GM19324 (cell line): Measurements from ENCODE around the gene NUDT6.

Source experiments
- ATAC-seq: cut with Tn5 transposase; IDR thresholded peaks from one replicate; pipeline ENCODE4 v1.9.1; 2021; ENCODE audit warnings: mild to moderate bottlenecking, moderate library complexity; ENCODE audit not compliant: unreplicated experiment, low FRiP score

The NUDT6 gene

GRCh38 chr4:122914938-122915337 is 7.5 kb downstream of the NUDT6 start:
- no peak for ATAC-seq

- peak; percentile 69 for ATAC-seq
Measured at GRCh38 chr4:122914292-122914904, 8.0 kb downstream of the NUDT6 start.

GRCh38 chr4:122912810-122913575 is 9.4 kb downstream of the NUDT6 start:
- no peak for ATAC-seq

GRCh38 chr4:122911588-122911987 is 10.8 kb downstream of the NUDT6 start:
- ATAC-seq, result no peak

GRCh38 chr4:122909683-122910082 is 12.7 kb downstream of the NUDT6 start:
- ATAC-seq, result no peak

GRCh38 chr4:122908223-122908622 is 14.2 kb downstream of the NUDT6 start:
- ATAC-seq, result no peak

GRCh38 chr4:122906859-122907305 is 15.5 kb downstream of the NUDT6 start:
- ATAC-seq, result no peak

- ATAC-seq, result no peak
Measured at GRCh38 chr4:122903766-122904288, 18.6 kb downstream of the NUDT6 start.

GRCh38 chr4:122901247-122902010 is 21.0 kb downstream of the NUDT6 start:
- ATAC-seq, result no peak

GRCh38 chr4:122900314-122900713 is 22.1 kb downstream of the NUDT6 start:
- ATAC-seq, result no peak

- ATAC-seq, result no peak
Measured at GRCh38 chr4:122899682-122900081, 22.7 kb downstream of the NUDT6 start.

GRCh38 chr4:122898370-122899150 is 23.8 kb downstream of the NUDT6 start:
- no peak for ATAC-seq

GRCh38 chr4:122896270-122896669 is 26.1 kb downstream of the NUDT6 start:
- ATAC-seq, result no peak

- no peak for ATAC-seq
Measured at GRCh38 chr4:122895336-122895995, 26.9 kb downstream of the NUDT6 start.

- no peak for ATAC-seq
Measured at GRCh38 chr4:122894827-122895226, 27.6 kb downstream of the NUDT6 start.

- no peak for ATAC-seq
Measured at GRCh38 chr4:122890147-122890795, 32.1 kb downstream of the NUDT6 start.

GRCh38 chr4:122889726-122890125 is 32.7 kb downstream of the NUDT6 start:
- ATAC-seq, result no peak

GRCh38 chr4:122884499-122884898 is 37.9 kb downstream of the NUDT6 start:
- no peak for ATAC-seq
